Upper lobe of left lung (tissue), 6 donors: Measurements from ENCODE around the gene R3HDM1. TPM values are rescaled to one million over a fixed set of nuclear protein-coding genes. Genes with fewer than 3 reads are reported as not detected.
"Not testable (repeated sequence)": the region's sequence is repeated elsewhere in the genome, so short reads cannot be mapped to it uniquely, and the experiment has no call there.

Experiments used
- ATAC-seq, 2 donors: fragments of 200-7000 bp; cut with Tn5 transposase; one replicate each; pipeline ENCODE4 v1.9.1; 2022; ENCODE audit warnings: mild to moderate bottlenecking in 2 of 2, moderate library complexity in 2 of 2; ENCODE audit not compliant: low FRiP score in 2 of 2
- DNase-seq, 2 donors: peaks; one replicate each; pipeline ENCODE4 v3.0.0-alpha.2; 2019 to 2020
- H3K27ac ChIP-seq, 4 donors: fragments of 200-600 bp; sonication (generic); one replicate each; pipeline ENCODE4 v1.5.1; 2016 to 2019
- H3K27me3 ChIP-seq, 4 donors: fragments of 200-600 bp; sonication (generic); one replicate each; pipeline ENCODE4 v1.5.1; 2017 to 2019
- H3K36me3 ChIP-seq, 4 donors: fragments of 200-600 bp; sonication (generic); one replicate each; pipeline ENCODE4 v1.5.1; 2016 to 2019
- H3K4me1 ChIP-seq, 4 donors: fragments of 200-600 bp; sonication (generic); one replicate each; pipeline ENCODE4 v1.5.1; 2018 to 2019
- H3K4me3 ChIP-seq, 4 donors: fragments of 200-600 bp; sonication (generic); one replicate each; pipeline ENCODE4 v1.5.1; 2017 to 2019; ENCODE audit warnings: mild to moderate bottlenecking in 2 of 4, moderate library complexity in 1 of 4
- H3K9me3 ChIP-seq, 4 donors: fragments of 200-600 bp; sonication (generic); one replicate each; pipeline ENCODE4 v1.5.1; 2018 to 2019
- CTCF ChIP-seq, 6 experiments: fragments of 450-650 bp in 4 of 6; fragments of 200-600 bp in 2 of 6; sonication (generic) in 2 of 6; IDR thresholded peaks; one replicate each; pipeline ENCODE4 v1.5.1; 2016 to 2019; ENCODE audit warnings: antibody characterized with exemption in 6 of 6
- EP300 ChIP-seq, 4 donors: sonication (generic); formaldehyde crosslinking; IDR thresholded peaks; one replicate each; pipeline ENCODE4 v1.5.1; 2017; ENCODE audit warnings: antibody characterized with exemption in 4 of 4, control low read depth in 2 of 4
- POLR2A ChIP-seq, 4 donors: fragments of 450-650 bp; IDR thresholded peaks; one replicate each; pipeline ENCODE4 v1.5.1; 2016 to 2017; ENCODE audit warnings: antibody characterized with exemption in 4 of 4, mild to moderate bottlenecking in 2 of 4
- POLR2AphosphoS5 ChIP-seq, 2 donors: sonication (generic); formaldehyde crosslinking; IDR thresholded peaks; one replicate each; pipeline ENCODE4 v1.5.1; 2017; ENCODE audit warnings: antibody characterized with exemption in 2 of 2
- WGBS, 2 donors: methylation state at CpG; one replicate each; pipeline ENCODE4 v1.1.5; 2017 to 2018; 5-methylcytosine and 5-hydroxymethylcytosine counted together
- total RNA-seq, 6 donors: library from RNA; depleted of rRNA in 4 of 6; stranded (reverse); fragments of >200 nt in 4 of 6; gene quantifications; one replicate each; pipeline versions ENCODE4 v1.1.0 to v1.2.1, GENCODE V29; 2016 to 2021
- donor health status: DM: no; HTN: no; CAD: no; lungs with moderate emphysema.
- donor health status: DM: no; HTN: yes; CAD: no; lungs with severe emphysema.

R3HDM1 gene
- total RNA-seq, 6 donors from 2014 or later, result 9.0 to 43.0 (median 16.2) TPM

- no peak for TF ChIP-seq EP300 (IDR thresholded peaks at IDR 0.05)
- no peaks in the 10 kb centered on the region for H3K9me3 ChIP-seq
- H3K27me3 ChIP-seq, result no peaks in the 10 kb centered on the region
- peaks cover 0 to 8% (median 0%) of the 10 kb centered on the region in 4 donors for H3K4me1 ChIP-seq
- ATAC-seq (no peak), DNase-seq (no peak)
- H3K4me3 ChIP-seq, result no peak overlapping the region
- 97 to 98% methylated on average over 2 of the region's 2 CpGs for WGBS, 2 donors
- H3K27ac ChIP-seq, result no peak overlapping the region
- peaks cover 0 to 4% (median 0%) of the 10 kb centered on the region in 4 donors for H3K36me3 ChIP-seq
These were observed 167.6 kb downstream of the R3HDM1 start for GRCh38 chr2:135698838-135699237.

GRCh38 chr2:135701442-135701841, 170.2 kb downstream of the R3HDM1 start:
- ATAC-seq (no peak), DNase-seq (no peak)
- TF ChIP-seq CTCF (IDR thresholded peaks at IDR 0.05) (no peak), POLR2AphosphoS5 (IDR thresholded peaks at IDR 0.05) (no peak), EP300 (IDR thresholded peaks at IDR 0.05) (no peak), POLR2A (IDR thresholded peaks at IDR 0.05) (no peak)
- H3K27me3 ChIP-seq, result no peaks in the 10 kb centered on the region
- H3K36me3 ChIP-seq, result no peaks in the 10 kb centered on the region
- H3K27ac ChIP-seq, result no peak overlapping the region
- no peak overlapping the region for H3K4me3 ChIP-seq
- no peaks in the 10 kb centered on the region for H3K4me1 ChIP-seq
- 90 to 100% methylated on average over 2 of the region's 2 CpGs for WGBS, 2 donors
- no peaks in the 10 kb centered on the region for H3K9me3 ChIP-seq

- Histone ChIP-seq H3K36me3 (no peaks in the 10 kb centered on the region), H3K9me3 (no peaks in the 10 kb centered on the region), H3K4me3 (no peak overlapping the region), H3K27me3 (no peaks in the 10 kb centered on the region), H3K27ac (no peak overlapping the region), H3K4me1 (no peaks in the 10 kb centered on the region)
- WGBS, 2 donors, result 67 to 76% methylated on average over 1 of the region's 1 CpG
- no peak for TF ChIP-seq POLR2A (IDR thresholded peaks at IDR 0.05)
- no peak for TF ChIP-seq EP300 (IDR thresholded peaks at IDR 0.05)
- no peak for TF ChIP-seq POLR2AphosphoS5 (IDR thresholded peaks at IDR 0.05)
- TF ChIP-seq CTCF (IDR thresholded peaks at IDR 0.05), result no peak
- ATAC-seq (no peak), DNase-seq (no peak)
These were observed 172.0 kb downstream of the R3HDM1 start for GRCh38 chr2:135703300-135703699.

- not testable (repeated sequence) for H3K36me3 ChIP-seq, DNase-seq, ATAC-seq, H3K27me3 ChIP-seq, H3K4me1 ChIP-seq, H3K4me3 ChIP-seq, H3K27ac ChIP-seq, H3K9me3 ChIP-seq
- 93 to 96% methylated on average over 5 of the region's 5 CpGs for WGBS, 2 donors
These were observed 172.8 kb downstream of the R3HDM1 start for GRCh38 chr2:135704075-135704474.

- TF ChIP-seq CTCF (IDR thresholded peaks at IDR 0.05), result no peak
- TF ChIP-seq POLR2AphosphoS5 (IDR thresholded peaks at IDR 0.05), result no peak
- TF ChIP-seq EP300 (IDR thresholded peaks at IDR 0.05), result no peak
- no peak for TF ChIP-seq POLR2A (IDR thresholded peaks at IDR 0.05)
- Histone ChIP-seq H3K9me3 (no peaks in the 10 kb centered on the region), H3K4me1 (no peaks in the 10 kb centered on the region), H3K4me3 (no peak overlapping the region), H3K36me3 (no peaks in the 10 kb centered on the region), H3K27ac (no peak overlapping the region), H3K27me3 (no peaks in the 10 kb centered on the region)
- DNase-seq (no peak), ATAC-seq (no peak)
- 88 to 92% methylated on average over 4 of the region's 4 CpGs for WGBS, 2 donors
These were observed 176.9 kb downstream of the R3HDM1 start for GRCh38 chr2:135708159-135708558.

- Histone ChIP-seq H3K36me3 (no peaks in the 10 kb centered on the region), H3K4me3 (no peak overlapping the region), H3K27me3 (no peaks in the 10 kb centered on the region), H3K27ac (no peak overlapping the region), H3K9me3 (no peaks in the 10 kb centered on the region), H3K4me1 (no peaks in the 10 kb centered on the region)
- WGBS, 2 donors, result 68 to 71% methylated on average over 6 of the region's 6 CpGs
- peak; percentile 57 to 86 for ATAC-seq
- no peak for TF ChIP-seq POLR2A (IDR thresholded peaks at IDR 0.05)
- peak; percentile 63 to 89 (median 84) for TF ChIP-seq CTCF (IDR thresholded peaks at IDR 0.05)
- TF ChIP-seq POLR2AphosphoS5 (IDR thresholded peaks at IDR 0.05), result no peak
- peak in 1 of 2 donors; percentile 42 for DNase-seq
These were observed 178.7 kb downstream of the R3HDM1 start for GRCh38 chr2:135709992-135710391.

GRCh38 chr2:135715086-135715485, 183.8 kb downstream of the R3HDM1 start:
- not testable (repeated sequence) for H3K27ac ChIP-seq, H3K27me3 ChIP-seq, H3K4me1 ChIP-seq, H3K4me3 ChIP-seq, ATAC-seq, H3K9me3 ChIP-seq, DNase-seq
- 92 to 94% methylated on average over 9 of the region's 9 CpGs for WGBS, 2 donors
- H3K36me3 ChIP-seq, result peaks cover 0 to 27% (median 8%) of the 10 kb centered on the region in 4 donors
